GM12878 (cell line): Measurements from ENCODE around the gene SMPD3. TPM values are rescaled to one million over a fixed set of nuclear protein-coding genes. Genes with fewer than 3 reads are reported as not detected.

Experiments used
- ATAC-seq: fragments of 200-7000 bp; cut with Tn5 transposase; 3 replicates; pipeline ENCODE4 v1.9.1; 2020; ENCODE audit warnings: mild to moderate bottlenecking, moderate library complexity
- BruUV-seq: library from RNA; stranded (reverse); fragments of 400-500 nt; replicated peaks from 2 replicates; lab custom pipeline; 2021; lab: Mats Ljungman, UMichigan
- CTCF ChIA-PET: fragments of 300-600 bp; sonication (Branson Sonifier 250); formaldehyde crosslinking; extraction: SDS; loops from one replicate; lab custom pipeline; 2021; ENCODE audit warnings: inconsistent platforms; lab: Yijun Ruan, JAX
- POLR2A ChIA-PET: fragments of 350-600 bp; formaldehyde crosslinking; extraction: SDS; loops from one replicate; lab custom pipeline; 2021; ENCODE audit warnings: inconsistent platforms; lab: Charles Lee
- RAD21 ChIA-PET: fragments of 300-600 bp; sonication (Branson Sonifier 250); formaldehyde crosslinking; loops from one replicate; lab custom pipeline; 2023; ENCODE audit warnings: antibody characterized with exemption; ENCODE audit not compliant: unreplicated experiment; lab: Charles Lee
- SMC1A ChIA-PET: fragments of 300-600 bp; sonication (Branson Sonifier 250); formaldehyde crosslinking; loops from one replicate; lab custom pipeline; 2023; ENCODE audit not compliant: unreplicated experiment, uncharacterized antibody; lab: Charles Lee
- DNase-seq: peaks from one replicate; pipeline ENCODE4 v3.0.0-alpha.2; 2011; ENCODE audit warnings: low read depth, low spot score
- FAIRE-seq: peaks from 3 replicates; lab custom pipeline; 2011; peaks lifted over from hg19 to GRCh38; lab: Jason Lieb, UNC
- H2AFZ ChIP-seq: 2 replicates; pipeline ENCODE4 v1.6.0; 2011; ENCODE audit warnings: low read depth, low read length, control low read depth; ENCODE audit not compliant: control insufficient read depth
- H3K27ac ChIP-seq: 2 replicates; pipeline ENCODE4 v1.5.1; 2011; ENCODE audit warnings: control low read depth; ENCODE audit not compliant: control insufficient read depth, insufficient read depth
- H3K27me3 ChIP-seq, 2 experiments: replicated peaks in 1 of 2; 2 replicates each; pipeline versions ENCODE4 v1.6.0 to v1.6.1; 2011; ENCODE audit warnings: low read length in 1 of 2; ENCODE audit not compliant: control insufficient read depth in 2 of 2, insufficient read depth in 2 of 2
- H3K36me3 ChIP-seq, 2 experiments: 2 replicates each; pipeline ENCODE4 v1.5.1; 2011; ENCODE audit warnings: low read length in 1 of 2; ENCODE audit not compliant: control insufficient read depth in 2 of 2, insufficient read depth in 2 of 2
- H3K4me1 ChIP-seq: 2 replicates; pipeline ENCODE4 v1.6.1; 2011; ENCODE audit warnings: mild to moderate bottlenecking, low read length, moderate library complexity, mixed read lengths; ENCODE audit not compliant: control insufficient read depth, insufficient read depth
- H3K4me2 ChIP-seq: 2 replicates; pipeline ENCODE4 v1.6.0; 2011; ENCODE audit warnings: control low read depth; ENCODE audit not compliant: control insufficient read depth, insufficient read depth
- H3K4me3 ChIP-seq: fragments of 200-600 bp; sonication (generic); 2 replicates; pipeline ENCODE4 v1.5.1; 2016
- H3K79me2 ChIP-seq: 2 replicates; pipeline ENCODE4 v1.6.0; 2011; ENCODE audit warnings: low read length; ENCODE audit not compliant: control insufficient read depth, insufficient read depth
- H3K9ac ChIP-seq: 2 replicates; pipeline ENCODE4 v1.8.0; 2011; ENCODE audit warnings: low read length, control low read depth, mixed read lengths; ENCODE audit not compliant: control insufficient read depth, insufficient read depth
- H3K9me3 ChIP-seq: replicated peaks from 3 replicates; pipeline ENCODE4 v1.5.1; 2011; ENCODE audit warnings: mild to moderate bottlenecking, low read length; ENCODE audit not compliant: control insufficient read depth, insufficient read depth
- H4K20me1 ChIP-seq: 2 replicates; pipeline ENCODE4 v1.6.0; 2011; ENCODE audit not compliant: control insufficient read depth, insufficient read depth
- ATF3 ChIP-seq: IDR thresholded peaks from 2 replicates; pipeline ENCODE4 v1.6.1; 2011; ENCODE audit warnings: low read depth, mild to moderate bottlenecking, low read length, moderate library complexity, borderline replicate concordance; ENCODE audit errors: extremely low read depth
- CBFB ChIP-seq: IDR thresholded peaks from 2 replicates; pipeline ENCODE4 v1.6.1; 2016; ENCODE audit warnings: antibody characterized with exemption, low read depth
- CBX3 ChIP-seq: fragments of 200-600 bp; sonication (generic); IDR thresholded peaks from 2 replicates; pipeline ENCODE4 v1.6.1; 2016; ENCODE audit warnings: low read depth, borderline replicate concordance
- HCFC1 ChIP-seq: fragments of 150-350 bp; IDR thresholded peaks from 2 replicates; pipeline ENCODE4 v1.6.1; 2014; ENCODE audit warnings: low read length
- IRF4 ChIP-seq: IDR thresholded peaks from 2 replicates; pipeline ENCODE4 v1.6.1; 2011; ENCODE audit warnings: low read depth, low read length
- KAT2A ChIP-seq: conservative IDR thresholded peaks from 2 replicates; pipeline ENCODE4 v1.6.1; 2011; ENCODE audit warnings: low read depth, low read length; ENCODE audit not compliant: control insufficient read depth
- MTA3 ChIP-seq: IDR thresholded peaks from 2 replicates; pipeline ENCODE4 v1.6.1; 2012; ENCODE audit warnings: low read length, inconsistent platforms, borderline replicate concordance
- NR2C1 ChIP-seq: fragments of 450-650 bp; IDR thresholded peaks from 2 replicates; pipeline ENCODE4 v1.6.1; 2017; ENCODE audit warnings: antibody characterized with exemption, mild to moderate bottlenecking, moderate library complexity
- RELB ChIP-seq: fragments of 450-650 bp; IDR thresholded peaks from 2 replicates; pipeline ENCODE4 v1.6.1; 2017; ENCODE audit warnings: low read depth, mild to moderate bottlenecking, moderate library complexity
- RUNX3 ChIP-seq: IDR thresholded peaks from 2 replicates; pipeline ENCODE4 v1.6.1; 2012; ENCODE audit warnings: low read length, inconsistent platforms
- SIN3A ChIP-seq: IDR thresholded peaks from 2 replicates; pipeline ENCODE4 v1.6.1; 2012; ENCODE audit warnings: low read depth, low read length, improper control_type of control experiment
- SMARCA5 ChIP-seq: fragments of 450-650 bp; IDR thresholded peaks from 2 replicates; pipeline ENCODE4 v1.6.1; 2017; ENCODE audit warnings: mild to moderate bottlenecking
- SPI1 ChIP-seq: IDR thresholded peaks from 2 replicates; pipeline ENCODE4 v1.6.1; 2011; ENCODE audit warnings: low read depth, mild to moderate bottlenecking, low read length, moderate library complexity, borderline replicate concordance; ENCODE audit not compliant: insufficient read depth
- TCF7 ChIP-seq: IDR thresholded peaks from 2 replicates; pipeline ENCODE4 v1.6.1; 2014; ENCODE audit warnings: antibody characterized with exemption, borderline replicate concordance
- WRNIP1 ChIP-seq: IDR thresholded peaks from 2 replicates; pipeline ENCODE4 v1.6.1; 2011; ENCODE audit warnings: low read depth, low read length, improper control_type of control experiment, borderline replicate concordance
- YY1 ChIP-seq: IDR thresholded peaks from 2 replicates; pipeline ENCODE4 v1.6.1; 2011; ENCODE audit warnings: low read depth, mild to moderate bottlenecking, low read length
- ZBED1 ChIP-seq: IDR thresholded peaks from 2 replicates; pipeline ENCODE4 v1.6.1; 2016; ENCODE audit warnings: borderline replicate concordance
- WGBS: methylation state at CpG from one replicate; pipeline ENCODE4 v1.1.6; 2016; ENCODE audit warnings: low lambda C conversion rate; ENCODE audit not compliant: insufficient replicate concordance, insufficient coverage; ENCODE audit errors: missing lambda C conversion rate; 5-methylcytosine and 5-hydroxymethylcytosine counted together
- in situ Hi-C: fragments of 300-500 bp; cut with MboI; formaldehyde crosslinking; loops from 9 replicates; pipeline ENCODE4 v1.14.3; 2018; ENCODE audit warnings: mixed read lengths
- intact Hi-C: fragments of 100-400 bp; cut with micrococcal nuclease; formaldehyde crosslinking; loops from one replicate; pipeline ENCODE4 v1.14.2; 2022; ENCODE audit not compliant: unreplicated experiment
- polyA plus RNA-seq, 11 experiments: library from polyadenylated mRNA; depleted of rRNA in 4 of 11; unstranded in 6 of 11; stranded (reverse) in 5 of 11; fragments of >200 nt; fragmentation: Nextera tagmentation in 4 of 11; fragmentation: Illumina TruSeq in 1 of 11; extraction: Ambion mirVana in 4 of 11; extraction: Trizol in 1 of 11; gene quantifications; 1 replicate in 1 of 11; 2 replicates in 10 of 11; pipeline versions ENCODE4 v1.2.1 to v1.2.3, GENCODE V29; 2011 to 2016; ENCODE audit warnings: inconsistent platforms in 2 of 11, missing spikeins in 2 of 11, low read depth in 1 of 11
- total RNA-seq, 4 experiments: library from RNA; depleted of rRNA in 3 of 4; stranded (reverse); fragments of >200 nt in 3 of 4; fragmentation: Illumina TruSeq in 1 of 4; extraction: Trizol in 1 of 4; gene quantifications; 2 replicates each; pipeline versions ENCODE4 v1.2.1 to v1.2.3, GENCODE V29; 2013 to 2021
- TF ChIP-seq, protein P1 (sequence below): fragments of 450-650 bp; formaldehyde crosslinking; IDR thresholded peaks from 2 replicates; pipeline ENCODE4 v1.5.0; 2022; ENCODE audit warnings: mild to moderate bottlenecking, missing genetic modification characterization

The SMPD3 gene
- total and polyA plus RNA-seq, 10 of the 15 experiments (the other 5 are each of a cell fraction or from before 2014, with no cell fraction given) = 0.04 to 2.0 (median 1.2) TPM

- no peak for ATAC-seq
- in situ Hi-C loops = no loop called here
- POLR2A ChIA-PET = interaction anchor here (1.1 kb wide), 1 partner anchor 11 kb away, joined by 3 read pairs; no protein-coding TSS in a partner anchor
- no peak overlapping the region for H3K4me3 ChIP-seq
- RAD21 ChIA-PET = interaction anchor here (1.0 kb wide), 1 partner anchor 114 kb away, joined by 3 read pairs; no protein-coding TSS in a partner anchor
- TF ChIP-seq CBFB (no peak), SMARCA5 (no peak), YY1 (no peak), NR2C1 (no peak), SPI1 (no peak), IRF4 (no peak), RUNX3 (no peak), TCF7 (no peak), RELB (no peak), MTA3 (no peak), CBX3 (no peak), KAT2A (no peak), ZBED1 (no peak), HCFC1 (no peak), SIN3A (no peak), ATF3 (no peak), WRNIP1 (no peak)
- TF ChIP-seq, protein P1, sequence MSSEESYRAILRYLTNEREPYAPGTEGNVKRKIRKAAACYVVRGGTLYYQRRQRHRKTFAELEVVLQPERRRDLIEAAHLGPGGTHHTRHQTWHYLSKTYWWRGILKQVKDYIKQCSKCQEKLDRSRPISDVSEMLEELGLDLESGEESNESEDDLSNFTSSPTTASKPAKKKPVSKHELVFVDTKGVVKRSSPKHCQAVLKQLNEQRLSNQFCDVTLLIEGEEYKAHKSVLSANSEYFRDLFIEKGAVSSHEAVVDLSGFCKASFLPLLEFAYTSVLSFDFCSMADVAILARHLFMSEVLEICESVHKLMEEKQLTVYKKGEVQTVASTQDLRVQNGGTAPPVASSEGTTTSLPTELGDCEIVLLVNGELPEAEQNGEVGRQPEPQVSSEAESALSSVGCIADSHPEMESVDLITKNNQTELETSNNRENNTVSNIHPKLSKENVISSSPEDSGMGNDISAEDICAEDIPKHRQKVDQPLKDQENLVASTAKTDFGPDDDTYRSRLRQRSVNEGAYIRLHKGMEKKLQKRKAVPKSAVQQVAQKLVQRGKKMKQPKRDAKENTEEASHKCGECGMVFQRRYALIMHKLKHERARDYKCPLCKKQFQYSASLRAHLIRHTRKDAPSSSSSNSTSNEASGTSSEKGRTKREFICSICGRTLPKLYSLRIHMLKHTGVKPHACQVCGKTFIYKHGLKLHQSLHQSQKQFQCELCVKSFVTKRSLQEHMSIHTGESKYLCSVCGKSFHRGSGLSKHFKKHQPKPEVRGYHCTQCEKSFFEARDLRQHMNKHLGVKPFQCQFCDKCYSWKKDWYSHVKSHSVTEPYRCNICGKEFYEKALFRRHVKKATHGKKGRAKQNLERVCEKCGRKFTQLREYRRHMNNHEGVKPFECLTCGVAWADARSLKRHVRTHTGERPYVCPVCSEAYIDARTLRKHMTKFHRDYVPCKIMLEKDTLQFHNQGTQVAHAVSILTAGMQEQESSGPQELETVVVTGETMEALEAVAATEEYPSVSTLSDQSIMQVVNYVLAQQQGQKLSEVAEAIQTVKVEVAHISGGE (CRISPR knock-in tag) = no peak
- TF ChIP-seq, all 136 proteins: peak for 0
- Histone ChIP-seq H3K27ac (no peak overlapping the region), H4K20me1 (no peaks in the 10 kb centered on the region), H3K27me3 (no peaks in the 10 kb centered on the region), H3K4me2 (no peak overlapping the region), H3K4me1 (no peaks in the 10 kb centered on the region), H3K9ac (no peak overlapping the region), H3K36me3 (no peaks in the 10 kb centered on the region), H3K9me3 (no peaks in the 10 kb centered on the region), H3K79me2 (no peaks in the 10 kb centered on the region), H2AFZ (no peak overlapping the region)
- intact Hi-C loops = no loop called here
- FAIRE-seq (no peak), DNase-seq (no peak)
- ChIA-PET CTCF (interaction anchor here (1.4 to 2.6 kb wide), 4 partner anchors 9 to 114 kb away, joined by 3 to 14 read pairs (median 9); no protein-coding TSS in a partner anchor), SMC1A (interaction anchor here (1.0 to 2.6 kb wide), 4 partner anchors 11 to 22 kb away, joined by 4 to 10 read pairs (median 6); no protein-coding TSS in a partner anchor)
- 63% methylated on average over 16 of the region's 17 CpGs for WGBS
- BruUV-seq = no TSS peak
Measured at GRCh38 chr16:68406458-68407152, 41.7 kb downstream of the SMPD3 start.
